Measurements from ENCODE around the gene NOS1AP. TPM values are rescaled to one million over a fixed set of nuclear protein-coding genes. Genes with fewer than 3 reads are reported as not detected.

The NOS1AP gene
- total RNA-seq, 1 experiment from 2014 or later, result 2.6 TPM

DNA sequence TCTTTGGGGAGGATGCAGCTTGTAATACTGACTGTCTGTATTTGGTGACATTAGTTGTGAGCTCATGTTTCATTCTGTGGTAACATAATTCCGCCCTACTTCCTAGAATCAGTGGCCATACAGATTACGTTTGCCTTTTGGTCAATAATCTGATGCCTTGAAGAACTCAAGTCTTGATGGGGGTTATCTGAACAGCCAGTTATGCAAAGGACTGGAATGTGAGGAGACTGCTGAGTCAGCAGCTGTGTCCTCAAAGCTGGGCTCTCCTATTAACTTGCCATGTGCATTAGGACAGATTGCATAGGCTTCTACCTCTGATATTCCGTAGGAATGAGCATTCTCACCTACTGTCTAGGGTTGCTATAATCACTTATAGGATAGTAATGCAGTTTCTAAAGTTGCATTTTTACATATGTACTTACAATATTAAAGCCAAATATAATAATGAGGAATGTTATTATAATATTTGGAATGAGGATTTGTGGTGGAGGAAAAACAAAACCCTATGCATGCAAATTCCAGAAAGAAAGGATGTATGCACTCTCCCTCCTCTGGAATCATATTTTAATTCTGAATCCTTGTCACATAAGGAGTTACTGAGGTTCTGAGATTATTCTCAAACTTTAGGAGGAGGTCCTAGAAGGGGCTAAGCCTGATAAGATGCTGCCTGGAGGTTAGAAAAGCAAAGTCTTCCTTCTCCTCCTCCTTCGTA, 116.0 kb downstream of the NOS1AP start:
- Histone ChIP-seq H2AFZ (ENCODE audit: low read length) (no peak overlapping the region), H3K27ac (ENCODE audit: low read length) (no peak overlapping the region), H3K9ac (ENCODE audit: low read length) (no peak overlapping the region), H4K20me1 (ENCODE audit: low read length) (no peaks in the 10 kb centered on the region), H3K36me3 (ENCODE audit: low read depth, low read length) (no peaks in the 10 kb centered on the region), H3F3A (ENCODE audit: low read length, unreplicated experiment) (no peaks in the 10 kb centered on the region), H3K9me2 (replicated peaks; ENCODE audit: low read length) (no peaks in the 10 kb centered on the region), H3K4me2 (ENCODE audit: low read length) (no peak overlapping the region), H3K27me3 (ENCODE audit: low read length) (no peaks in the 10 kb centered on the region), H3K79me2 (ENCODE audit: low read length) (no peaks in the 10 kb centered on the region), H3K4me3 (ENCODE audit: low read length) (no peak overlapping the region), H3K9me3 (ENCODE audit: low read length) (no peaks in the 10 kb centered on the region), H3K4me1 (ENCODE audit: insufficient read depth, low read length) (peaks cover 10% of the 10 kb centered on the region; the same call in 1 of the 2 replicates)
- ATAC-seq, result no peak
- TF ChIP-seq EZH2 (IDR thresholded peaks at IDR 0.05; ENCODE audit: low read length, unreplicated experiment) (no peak), EZH2phosphoT487 (IDR thresholded peaks at IDR 0.05; ENCODE audit: borderline replicate concordance, low read length) (no peak), CTCF (conservative IDR thresholded peaks at IDR 0.05; ENCODE audit: low read depth, low read length) (no peak)
- intact Hi-C loops (cut with micrococcal nuclease), result no loop called here
- no peak for DNase-seq
- ChIA-PET CTCF (no interaction called here), POLR2A (ENCODE audit: unreplicated experiment) (interaction anchor here (0.6 kb wide), 1 partner anchor 9 kb away, joined by 3 read pairs; no protein-coding TSS in a partner anchor)
- no TSS peak for BruUV-seq (replicated peaks)

DNA sequence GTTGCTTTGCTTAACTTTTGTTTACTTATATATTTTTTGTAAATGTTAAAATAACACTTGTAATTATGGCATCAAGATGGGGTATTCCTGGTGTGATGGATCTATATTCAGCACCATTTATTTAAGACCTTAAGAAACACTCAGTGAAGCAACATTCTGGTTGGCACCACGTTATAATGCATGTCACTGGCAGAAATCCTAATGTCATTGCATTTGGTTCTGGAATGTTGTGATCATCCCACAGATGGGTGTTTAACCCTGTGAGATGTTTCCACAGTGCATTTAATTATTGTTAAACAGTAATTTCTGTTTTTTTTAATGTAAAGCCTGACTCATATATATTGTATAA, 116.5 kb downstream of the NOS1AP start:
- ChIA-PET CTCF (no interaction called here), POLR2A (ENCODE audit: unreplicated experiment) (no interaction called here)
- Histone ChIP-seq H3F3A (ENCODE audit: low read length, unreplicated experiment) (no peaks in the 10 kb centered on the region), H3K36me3 (ENCODE audit: low read depth, low read length) (no peaks in the 10 kb centered on the region), H3K9me2 (replicated peaks; ENCODE audit: low read length) (no peaks in the 10 kb centered on the region), H3K27ac (ENCODE audit: low read length) (no peak overlapping the region), H3K79me2 (ENCODE audit: low read length) (no peaks in the 10 kb centered on the region), H3K4me2 (ENCODE audit: low read length) (no peak overlapping the region), H4K20me1 (ENCODE audit: low read length) (no peaks in the 10 kb centered on the region), H3K4me3 (ENCODE audit: low read length) (no peak overlapping the region), H3K9me3 (ENCODE audit: low read length) (no peaks in the 10 kb centered on the region), H3K27me3 (ENCODE audit: low read length) (no peaks in the 10 kb centered on the region), H3K4me1 (ENCODE audit: insufficient read depth, low read length) (peaks cover 10% of the 10 kb centered on the region; the same call in 1 of the 2 replicates), H3K9ac (ENCODE audit: low read length) (no peak overlapping the region), H2AFZ (ENCODE audit: low read length) (no peak overlapping the region)
- ATAC-seq (no peak), DNase-seq (no peak)
- BruUV-seq (replicated peaks), result no TSS peak
- intact Hi-C loops (cut with micrococcal nuclease), result no loop called here
- TF ChIP-seq EZH2phosphoT487 (IDR thresholded peaks at IDR 0.05; ENCODE audit: borderline replicate concordance, low read length) (no peak), EZH2 (IDR thresholded peaks at IDR 0.05; ENCODE audit: low read length, unreplicated experiment) (no peak), CTCF (conservative IDR thresholded peaks at IDR 0.05; ENCODE audit: low read depth, low read length) (no peak)

DNA sequence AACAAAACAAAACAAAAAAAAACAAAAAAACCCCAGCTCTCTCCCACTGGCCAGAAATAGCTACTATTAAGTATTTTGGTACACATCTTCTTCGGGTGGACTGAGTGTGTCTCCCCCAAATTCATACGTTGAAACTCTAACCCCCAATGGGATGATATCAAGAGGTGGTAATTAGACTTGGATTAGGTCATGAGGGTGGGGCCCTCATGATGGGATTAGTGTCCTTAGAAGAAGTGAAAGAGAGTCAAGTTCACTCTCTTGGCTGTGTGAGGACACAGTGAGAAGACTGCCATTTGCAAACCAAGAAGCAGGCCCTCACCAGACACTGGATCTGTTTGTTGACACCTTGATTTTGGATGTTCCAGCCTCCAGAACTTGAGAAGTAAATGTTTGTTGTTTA, 116.9 kb downstream of the NOS1AP start:
- ChIA-PET CTCF (no interaction called here), POLR2A (ENCODE audit: unreplicated experiment) (no interaction called here)
- H3K9ac ChIP-seq (ENCODE audit: low read length), result no peak overlapping the region
- no peaks in the 10 kb centered on the region for H4K20me1 ChIP-seq (ENCODE audit: low read length)
- DNase-seq, result no peak
- TF ChIP-seq EZH2 (IDR thresholded peaks at IDR 0.05; ENCODE audit: low read length, unreplicated experiment) (no peak), EZH2phosphoT487 (IDR thresholded peaks at IDR 0.05; ENCODE audit: borderline replicate concordance, low read length) (no peak), CTCF (conservative IDR thresholded peaks at IDR 0.05; ENCODE audit: low read depth, low read length) (no peak)
- BruUV-seq (replicated peaks), result no TSS peak
- no peaks in the 10 kb centered on the region for H3K27me3 ChIP-seq (ENCODE audit: low read length)
- H2AFZ ChIP-seq (ENCODE audit: low read length), result no peak overlapping the region
- no peaks in the 10 kb centered on the region for H3K79me2 ChIP-seq (ENCODE audit: low read length)
- no peaks in the 10 kb centered on the region for H3F3A ChIP-seq (ENCODE audit: low read length, unreplicated experiment)
- no peaks in the 10 kb centered on the region for H3K36me3 ChIP-seq (ENCODE audit: low read depth, low read length)
- no peak overlapping the region for H3K4me2 ChIP-seq (ENCODE audit: low read length)
- H3K9me2 ChIP-seq (replicated peaks; ENCODE audit: low read length), result no peaks in the 10 kb centered on the region
- H3K27ac ChIP-seq (ENCODE audit: low read length), result no peak overlapping the region
- H3K4me1 ChIP-seq (ENCODE audit: insufficient read depth, low read length), result peaks cover 10% of the 10 kb centered on the region; the same call in 1 of the 2 replicates
- no peak overlapping the region for H3K4me3 ChIP-seq (ENCODE audit: low read length)
- ATAC-seq, result no peak
- no peaks in the 10 kb centered on the region for H3K9me3 ChIP-seq (ENCODE audit: low read length)
- intact Hi-C loops (cut with micrococcal nuclease), result no loop called here
